Stimulated activated CD8-positive, alpha-beta memory T cell treated with anti-CD3 and anti-CD28 coated beads, Interleukin-15, amount 100 ng/mL, for 24 hours (primary cell): ENCODE data around the gene ADAM19.

Source experiments
- DNase-seq: peaks from one replicate; pipeline ENCODE4 v3.0.0-alpha.2; 2020; ENCODE audit warnings: low read depth

ADAM19 gene

DNA sequence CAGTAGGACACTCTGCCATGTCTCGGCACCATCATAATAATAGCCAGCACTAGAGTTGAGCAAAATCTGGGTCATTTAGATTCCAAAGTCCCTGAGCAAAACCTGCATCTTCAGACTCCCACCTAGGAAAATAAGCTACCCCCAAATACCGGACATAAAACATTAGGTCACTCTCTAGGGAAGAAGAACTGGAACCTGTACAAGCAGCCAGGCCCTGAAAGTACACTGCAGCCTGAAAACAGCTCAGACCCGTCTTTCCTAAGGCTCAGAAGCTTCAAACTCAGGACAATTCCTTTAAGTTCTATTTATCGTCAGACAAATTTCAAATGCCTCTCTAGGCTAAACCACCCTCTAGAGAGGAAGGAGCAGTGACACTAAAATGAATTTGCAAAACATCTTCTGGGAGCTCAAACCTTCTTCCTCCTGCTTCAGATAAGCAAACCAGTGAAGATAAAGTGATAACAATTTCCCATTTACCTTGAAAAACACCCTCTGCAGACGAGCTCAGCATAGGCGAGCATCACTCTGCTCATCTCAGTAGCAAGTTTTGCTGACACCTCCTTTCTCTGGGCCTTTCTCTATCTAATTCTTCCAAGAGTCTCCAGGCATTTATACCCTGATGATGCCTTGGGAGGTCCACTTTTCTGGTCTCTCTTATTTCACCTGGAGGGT, 34.0 kb downstream of the ADAM19 start:
- no peak for DNase-seq

- no peak for DNase-seq
Measured at GRCh38 chr5:157540707-157541446, 34.7 kb downstream of the ADAM19 start.

- DNase-seq = no peak
Measured at GRCh38 chr5:157540124-157540523, 35.5 kb downstream of the ADAM19 start.

DNA sequence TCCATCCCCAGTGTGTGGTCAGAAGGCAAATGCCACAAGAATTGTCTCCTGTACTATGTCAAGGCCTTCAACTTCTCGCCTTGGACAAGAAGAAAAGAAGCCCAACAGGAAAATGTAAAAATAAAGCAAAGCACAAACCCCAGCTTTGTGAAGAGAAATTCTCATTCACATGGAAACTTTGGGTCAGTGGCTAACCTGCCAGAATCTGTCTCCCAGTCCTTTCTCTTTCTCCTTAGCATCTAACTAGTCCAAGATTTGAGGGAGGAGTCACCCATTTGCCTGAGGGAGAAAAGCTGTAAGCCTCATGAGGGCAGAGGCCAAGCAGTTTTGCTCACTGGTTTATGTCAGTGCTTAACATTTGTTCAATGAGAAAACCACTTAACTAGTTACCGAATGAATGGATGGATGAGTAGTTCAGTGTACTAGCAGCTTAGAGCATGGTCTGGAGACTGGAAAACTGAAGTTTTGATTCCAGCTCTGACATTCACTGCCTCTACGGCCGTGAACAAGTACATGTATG, 36.0 kb downstream of the ADAM19 start:
- no peak for DNase-seq

DNA sequence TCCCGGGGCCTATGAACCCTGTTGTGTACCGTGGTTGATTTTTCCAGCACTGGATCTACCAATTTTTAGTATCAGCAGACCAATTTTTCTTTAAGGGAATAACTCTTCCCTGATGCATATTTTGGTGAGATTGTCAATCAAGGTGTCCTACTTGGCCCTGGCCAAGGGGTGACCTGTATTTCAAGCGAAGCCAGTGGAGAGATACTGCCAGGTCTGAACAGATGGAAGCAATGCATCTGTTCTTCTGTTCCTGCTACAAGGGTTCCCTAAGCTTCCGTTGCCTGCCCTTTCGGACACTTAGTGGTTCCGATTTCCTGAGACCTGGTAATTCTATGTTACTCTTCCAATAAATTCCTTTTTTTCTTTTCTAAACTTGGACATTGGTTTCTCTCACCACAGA, 37.3 kb downstream of the ADAM19 start:
- DNase-seq = no peak

DNA sequence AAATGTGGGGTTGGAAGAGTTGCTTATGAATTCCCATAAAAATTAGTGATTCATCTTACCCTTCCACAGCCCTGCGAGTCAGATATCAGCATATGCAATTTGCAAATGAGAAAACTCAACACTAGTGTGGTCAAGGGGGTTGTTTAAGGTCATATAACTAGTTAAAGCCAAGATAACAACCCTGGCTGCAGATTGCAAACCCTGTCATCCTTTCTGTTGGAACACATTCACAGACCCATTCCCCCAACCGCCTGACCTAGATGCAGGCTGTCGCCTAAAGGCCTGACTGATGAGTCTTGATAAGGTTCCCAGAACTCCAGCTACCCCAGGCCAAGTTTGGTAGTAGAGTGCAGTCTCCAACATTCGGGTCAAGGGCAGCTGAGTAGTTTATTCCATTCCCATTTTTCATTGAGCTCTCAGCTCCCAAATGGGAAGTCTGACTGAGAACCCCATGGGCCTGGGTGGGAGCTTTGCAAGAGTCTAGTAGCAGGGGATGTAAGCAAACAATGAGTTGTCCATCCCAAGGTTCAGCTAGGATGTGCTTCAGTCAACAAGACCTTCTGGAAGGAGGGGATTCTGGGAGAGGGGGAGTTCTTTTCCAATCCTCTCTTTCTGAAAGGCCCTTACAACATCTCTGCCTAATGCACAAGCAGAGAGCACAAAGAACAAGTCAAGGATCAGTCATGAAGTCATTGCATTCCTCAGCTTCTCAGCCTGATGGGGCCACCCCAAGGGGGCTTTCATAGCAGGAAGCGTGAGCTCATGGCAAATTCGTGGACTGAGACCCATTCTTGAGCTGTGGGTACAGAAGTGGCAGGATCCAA, 40.3 kb downstream of the ADAM19 start:
- DNase-seq = no peak

GRCh38 chr5:157533011-157533481, 42.5 kb downstream of the ADAM19 start:
- no peak for DNase-seq

- DNase-seq = no peak
Measured at GRCh38 chr5:157532022-157532421, 43.6 kb downstream of the ADAM19 start.

- no peak for DNase-seq
Measured at GRCh38 chr5:157530226-157530972, 45.2 kb downstream of the ADAM19 start.

- DNase-seq = no peak
Measured at GRCh38 chr5:157529002-157529401, 46.6 kb downstream of the ADAM19 start.

DNA sequence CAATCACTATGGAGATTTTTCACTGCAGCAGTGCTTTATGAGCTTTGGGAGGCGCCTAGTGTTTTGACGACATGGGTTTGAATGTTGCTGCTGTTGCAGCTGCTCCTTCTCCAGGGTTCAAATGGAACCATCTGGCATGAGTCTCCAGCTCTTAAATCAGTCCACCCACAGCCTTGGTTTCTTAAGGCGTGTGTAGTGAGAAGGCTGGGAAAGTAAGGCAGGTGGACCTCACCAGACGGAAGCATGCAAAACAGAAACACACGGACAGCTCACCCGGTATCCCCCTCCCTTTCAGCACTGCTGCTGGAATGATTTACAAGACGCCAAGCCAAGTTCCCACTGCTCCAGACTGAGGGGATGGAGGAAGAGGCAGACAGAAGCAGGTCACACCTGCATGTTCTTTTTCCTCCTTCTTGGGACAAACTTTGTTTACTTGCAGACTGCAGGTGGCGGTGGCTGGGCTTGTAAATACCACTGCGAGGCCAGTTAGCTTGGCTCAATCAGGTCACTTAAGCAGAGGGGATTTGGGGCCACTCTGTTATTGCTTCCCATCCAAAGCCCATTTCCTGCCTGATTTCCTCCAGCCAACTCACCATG, 47.4 kb downstream of the ADAM19 start:
- no peak for DNase-seq

- DNase-seq = no peak
Measured at GRCh38 chr5:157524887-157525286, 50.7 kb downstream of the ADAM19 start.

- DNase-seq = no peak
Measured at GRCh38 chr5:157523976-157524375, 51.6 kb downstream of the ADAM19 start.

- DNase-seq = no peak
Measured at GRCh38 chr5:157521704-157522029, 53.9 kb downstream of the ADAM19 start.

GRCh38 chr5:157520911-157521703, 54.5 kb downstream of the ADAM19 start:
- DNase-seq = no peak

DNA sequence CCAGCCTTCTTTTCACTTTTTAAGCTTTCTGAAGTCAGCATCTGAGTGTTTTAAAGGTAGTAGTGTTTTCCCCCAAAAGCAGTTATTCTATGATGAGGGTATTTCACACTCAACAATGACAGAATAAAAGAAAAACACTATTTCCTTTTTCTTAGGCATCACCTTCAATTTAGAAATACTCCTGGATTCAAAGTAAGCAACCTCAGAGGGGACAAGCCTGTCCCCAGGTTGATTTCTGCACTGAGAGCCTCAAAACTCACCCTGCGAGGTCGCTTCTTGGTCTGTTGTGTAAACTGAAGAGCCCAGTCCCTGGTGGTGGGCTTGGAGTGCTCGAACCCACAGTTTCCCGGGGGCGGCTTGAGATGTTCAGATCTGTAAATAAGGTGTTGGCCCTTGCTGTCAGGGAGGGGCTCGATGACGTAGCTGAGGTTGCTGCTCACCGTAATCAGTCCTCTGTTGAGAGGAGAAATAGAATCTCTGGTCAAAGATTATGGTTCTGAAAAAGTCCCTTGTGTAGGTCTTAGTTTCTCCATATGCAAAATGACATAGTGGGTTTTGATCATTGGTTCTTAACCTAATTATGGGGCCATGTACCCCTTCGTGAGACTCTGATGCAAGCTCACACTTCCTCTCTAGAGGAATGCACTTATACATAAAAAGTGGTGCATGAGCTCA, 55.9 kb downstream of the ADAM19 start:
- DNase-seq = no peak

GRCh38 chr5:157518963-157519362, 56.6 kb downstream of the ADAM19 start:
- DNase-seq = no peak

DNA sequence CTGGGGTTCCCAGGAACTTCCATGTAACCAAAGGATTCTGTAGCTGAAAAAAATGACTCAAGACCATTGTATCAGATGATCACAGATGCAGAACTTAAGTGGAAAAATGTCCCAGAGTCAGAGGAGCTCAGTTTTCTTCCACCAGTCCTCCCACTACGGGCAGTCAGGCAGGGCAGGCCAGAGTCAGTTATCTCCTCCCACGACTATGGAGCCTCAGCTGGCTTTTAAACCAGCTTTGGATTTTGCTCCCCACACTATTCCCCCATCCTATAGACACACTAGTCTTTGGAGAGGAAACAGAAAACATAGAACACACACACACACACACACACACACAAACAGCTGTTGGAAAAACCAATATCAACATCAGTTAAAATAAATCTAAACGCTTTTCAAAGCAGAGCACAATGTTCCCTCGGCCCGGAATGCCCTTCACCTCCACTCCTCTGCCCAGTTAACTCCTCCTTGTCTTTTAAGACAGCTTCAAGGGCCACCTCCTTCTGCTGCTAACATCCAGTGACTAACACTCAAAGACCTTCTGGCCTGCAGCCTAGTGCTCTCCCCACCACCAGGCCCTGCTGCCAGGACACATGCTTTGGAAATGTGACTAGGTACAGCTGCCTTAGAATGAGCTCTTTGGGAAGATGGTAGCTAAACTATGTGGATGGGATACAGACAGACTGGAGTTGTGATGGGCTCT, 58.8 kb downstream of the ADAM19 start:
- no peak for DNase-seq

DNA sequence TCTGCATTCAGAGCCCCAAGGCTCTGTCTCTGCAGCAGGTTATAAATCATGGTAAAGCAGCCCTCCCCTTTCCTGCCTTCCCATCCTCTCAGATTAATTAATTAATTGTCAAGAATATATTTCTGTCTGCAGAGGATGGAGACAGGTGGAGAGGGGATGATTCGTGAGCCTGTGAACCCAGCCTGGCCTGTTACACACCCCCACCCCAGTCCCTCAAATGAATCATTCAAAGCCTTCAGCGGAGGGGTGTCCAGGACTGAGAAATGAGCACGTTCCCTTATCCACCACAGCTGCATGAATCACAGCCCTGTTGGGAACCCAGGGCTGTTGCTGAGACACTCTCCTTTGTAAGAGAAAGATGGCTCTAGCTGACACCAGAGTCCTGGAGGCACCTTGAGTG, 59.6 kb downstream of the ADAM19 start:
- no peak for DNase-seq

DNA sequence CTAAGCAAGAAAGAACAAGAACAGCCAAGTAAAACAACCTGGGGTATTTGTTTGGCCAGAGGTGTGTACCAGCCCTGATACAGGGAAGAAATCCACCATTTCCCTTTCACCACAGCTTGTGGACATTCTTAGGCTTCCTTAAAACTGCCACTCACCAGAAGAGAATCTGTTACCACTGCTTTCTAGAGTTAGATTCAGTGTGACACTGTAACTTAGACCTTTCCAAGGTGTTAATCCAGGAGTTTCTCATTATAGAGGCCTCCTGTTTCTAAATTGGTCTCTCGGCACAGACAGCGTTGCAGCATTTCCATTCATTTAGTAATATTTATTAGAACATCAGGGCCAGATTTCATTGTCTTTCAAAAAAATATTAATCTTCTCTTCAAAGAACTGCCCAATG, 60.6 kb downstream of the ADAM19 start:
- no peak for DNase-seq
